Gastrocnemius medialis (tissue), 4 donors: Measurements from ENCODE around the gene DNMT3L. TPM values are rescaled to one million over a fixed set of nuclear protein-coding genes. Genes with fewer than 3 reads are reported as not detected.

Experiments
- ATAC-seq, 2 donors: fragments of 150-250 bp; one replicate each; pipeline ENCODE4 v1.9.1; 2016
- DNase-seq, 2 donors: peaks; one replicate each; pipeline ENCODE4 v3.0.0-alpha.2; 2019
- H3K27ac ChIP-seq, 4 donors: fragments of 200-600 bp; sonication (generic); 1 replicate in 1 of 4; 2 replicates in 3 of 4; pipeline ENCODE4 v1.5.1; 2016 to 2018; ENCODE audit warnings: mild to moderate bottlenecking in 2 of 4, moderate library complexity in 1 of 4
- H3K27me3 ChIP-seq, 3 donors: fragments of 200-600 bp; sonication (generic) in 2 of 3; 1 replicate in 1 of 3; 2 replicates in 2 of 3; pipeline versions ENCODE4 v1.5.1 to v1.6.0; 2016 to 2019; ENCODE audit warnings: mild to moderate bottlenecking in 1 of 3, moderate library complexity in 1 of 3
- H3K36me3 ChIP-seq, 2 donors: fragments of 200-600 bp; sonication (generic) in 1 of 2; one replicate each; pipeline ENCODE4 v1.5.1; 2017 to 2018
- H3K4me1 ChIP-seq, 2 donors: fragments of 200-600 bp; sonication (generic) in 1 of 2; one replicate each; pipeline ENCODE4 v1.5.1; 2016 to 2017; ENCODE audit warnings: mild to moderate bottlenecking in 2 of 2
- H3K4me3 ChIP-seq, 4 donors: fragments of 200-600 bp; sonication (generic) in 3 of 4; 1 replicate in 1 of 4; 2 replicates in 3 of 4; pipeline ENCODE4 v1.5.1; 2016 to 2019; ENCODE audit warnings: mild to moderate bottlenecking in 2 of 4
- H3K9me3 ChIP-seq, 3 donors: fragments of 200-600 bp; sonication (generic) in 2 of 3; 1 replicate in 1 of 3; 2 replicates in 2 of 3; pipeline ENCODE4 v1.5.1; 2016 to 2019
- CTCF ChIP-seq, 5 experiments: fragments of 450-650 bp in 3 of 5; fragments of 200-600 bp in 2 of 5; sonication (generic) in 2 of 5; IDR thresholded peaks in 4 of 5; conservative IDR thresholded peaks in 1 of 5; 1 replicate in 4 of 5; 2 replicates in 1 of 5; pipeline ENCODE4 v1.5.1; 2016 to 2019; ENCODE audit warnings: antibody characterized with exemption in 5 of 5, mild to moderate bottlenecking in 3 of 5, moderate library complexity in 3 of 5
- POLR2A ChIP-seq, 2 donors: fragments of 450-650 bp; IDR thresholded peaks; one replicate each; pipeline ENCODE4 v1.6.1; 2017; ENCODE audit warnings: antibody characterized with exemption in 2 of 2, mild to moderate bottlenecking in 2 of 2, moderate library complexity in 2 of 2
- in situ Hi-C, 4 donors: fragments of 200-750 bp; cut with MboI; loops; one replicate each; pipeline versions ENCODE4 v1.15.0 to v1.8.0; 2017; ENCODE audit warnings: low sequenced_read_pairs in 4 of 4
- intact Hi-C: fragments of 100-400 bp; cut with DNase I; formaldehyde crosslinking; loops from one replicate; pipeline ENCODE4 v1.15.1; 2023; ENCODE audit warnings: low total_unique reads
- total RNA-seq, 4 donors: library from RNA; depleted of rRNA; stranded (reverse); fragments of >200 nt; gene quantifications; one replicate each; pipeline versions ENCODE4 v1.1.0 to v1.2.3, GENCODE V29; 2016

The DNMT3L gene
- total RNA-seq, 4 donors from 2014 or later: not detected

DNA sequence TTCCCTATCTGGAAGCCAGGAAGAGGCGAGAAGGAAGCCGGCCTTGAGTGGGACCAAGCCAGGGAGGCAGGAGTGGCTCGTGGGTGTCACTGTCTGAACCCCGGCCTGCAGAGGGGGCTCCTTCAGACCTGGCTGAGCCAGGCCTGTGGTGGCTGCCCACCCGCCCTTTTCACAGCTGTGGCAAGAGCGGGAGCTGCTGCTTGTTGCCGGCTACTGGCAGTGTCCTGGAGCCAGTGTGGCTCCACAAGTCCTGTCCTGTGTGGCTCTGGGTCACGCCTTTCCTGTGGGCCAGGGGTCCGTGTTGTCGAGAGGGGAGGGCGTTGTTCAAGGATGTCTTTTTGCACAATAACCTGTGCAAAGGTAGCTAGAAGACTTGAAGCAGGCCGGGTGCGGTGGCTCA, 39.4 kb upstream of the DNMT3L start:
- in situ Hi-C loops: no loop called here
- Histone ChIP-seq H3K27ac (peak overlapping the region in 2 of 4 donors; percentile 70 to 71), H3K27me3 (no peaks in the 10 kb centered on the region), H3K4me3 (peak overlapping the region in 3 of 4 donors; percentile 58 to 64 (median 63)), H3K36me3 (no peaks in the 10 kb centered on the region), H3K9me3 (no peaks in the 10 kb centered on the region), H3K4me1 (peaks cover 12 to 21% of the 10 kb centered on the region in 2 donors)
- intact Hi-C loops: loop anchor here (2.0 kb wide), 1 partner anchor 38 kb away; the partner anchor contains the start of gene CFAP410
- TF ChIP-seq POLR2A (IDR thresholded peaks at IDR 0.05) (no peak), CTCF (IDR thresholded peaks at IDR 0.05 in 4 of 5, conservative IDR thresholded peaks at IDR 0.05 in 1 of 5) (no peak)
- no peak for DNase-seq
- no peak for ATAC-seq

DNA sequence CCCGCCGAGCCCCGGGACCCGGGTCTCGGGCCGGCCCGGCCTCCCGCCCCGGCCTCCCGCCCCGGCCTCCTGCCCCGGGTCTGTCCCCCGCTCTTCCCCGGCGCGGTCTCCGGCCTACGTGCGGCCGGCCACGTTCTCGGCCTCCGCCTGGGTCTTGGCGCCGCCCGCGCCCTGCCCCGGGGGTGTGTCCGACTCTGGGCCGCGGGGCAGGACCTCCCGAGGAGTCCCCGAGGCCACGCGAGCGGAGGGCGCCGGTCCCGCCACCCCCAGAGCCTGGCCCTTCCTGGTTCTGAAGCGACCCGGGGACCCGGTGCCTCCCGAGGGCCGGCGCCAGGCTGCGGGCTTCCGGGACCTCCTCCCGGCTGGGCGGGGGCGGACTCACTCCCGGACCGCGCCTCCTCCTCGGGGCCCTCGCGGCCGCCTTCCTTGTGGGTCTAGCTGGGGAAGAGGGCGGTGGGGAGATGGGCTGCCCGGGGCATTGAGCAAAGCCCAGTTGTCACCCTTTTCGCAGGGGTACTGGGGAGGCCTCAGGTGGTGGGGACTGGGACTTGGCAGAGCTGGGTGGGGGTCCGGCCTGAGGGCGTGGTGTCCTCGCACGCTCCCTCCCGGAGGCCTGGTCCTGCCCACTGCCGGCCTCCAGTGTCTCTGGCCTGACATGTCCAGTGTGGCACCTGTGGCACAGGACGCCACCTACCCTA, 38.7 kb upstream of the DNMT3L start:
- Histone ChIP-seq H3K36me3 (no peaks in the 10 kb centered on the region), H3K4me3 (peak overlapping the region; percentile 58 to 73 (median 64)), H3K4me1 (peaks cover 12 to 21% of the 10 kb centered on the region in 2 donors), H3K27me3 (no peaks in the 10 kb centered on the region), H3K27ac (peak overlapping the region; percentile 70 to 76 (median 72)), H3K9me3 (no peaks in the 10 kb centered on the region)
- in situ Hi-C loops: no loop called here
- intact Hi-C loops: loop anchor here (2.0 kb wide), 1 partner anchor 38 kb away; the partner anchor contains the start of gene CFAP410
- ATAC-seq: peak; percentile 39
- TF ChIP-seq POLR2A (IDR thresholded peaks at IDR 0.05): peak; percentile 17 to 34
- TF ChIP-seq CTCF (IDR thresholded peaks at IDR 0.05 in 4 of 5, conservative IDR thresholded peaks at IDR 0.05 in 1 of 5): no peak
- peak in 1 of 2 donors; percentile 42 for DNase-seq

DNA sequence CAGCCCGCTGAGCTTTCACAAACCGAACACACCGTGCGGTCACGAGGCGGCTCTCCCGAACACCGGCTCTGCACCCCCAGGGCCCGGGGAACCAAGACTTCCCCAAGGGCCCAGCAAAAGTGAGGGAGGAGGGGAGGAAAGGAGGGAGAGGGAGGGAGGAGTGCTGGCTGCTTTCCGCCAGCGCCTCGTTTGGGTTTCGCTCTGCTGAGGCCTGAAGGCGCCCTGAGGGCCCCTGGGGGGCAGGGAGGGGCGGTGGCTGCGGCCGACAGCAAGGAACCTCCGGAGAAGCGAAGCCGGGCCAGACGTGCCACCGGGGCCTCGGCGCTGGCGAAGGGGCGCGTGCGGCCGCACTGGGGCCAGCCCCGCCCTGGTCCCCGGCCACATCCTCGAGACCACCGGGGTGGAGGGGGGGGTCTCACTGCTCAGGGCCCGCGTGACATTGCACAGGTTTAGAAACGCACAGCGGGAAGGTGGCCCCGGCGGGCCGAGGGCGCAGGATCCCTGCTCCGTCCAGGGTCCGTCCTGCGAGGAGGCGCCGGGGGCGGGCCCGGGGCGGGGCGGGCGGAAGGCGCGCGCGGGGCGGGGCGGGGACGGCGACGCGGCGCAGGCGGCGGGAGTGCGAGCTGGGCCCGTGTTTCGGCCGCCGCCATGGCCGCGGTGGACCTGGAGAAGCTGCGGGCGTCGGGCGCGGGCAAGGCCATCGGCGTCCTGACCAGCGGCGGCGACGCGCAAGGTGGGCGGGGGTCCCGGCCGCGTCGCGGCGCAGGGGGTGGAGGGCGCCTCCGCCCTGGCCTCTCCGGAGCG, 38.0 kb upstream of the DNMT3L start, which contains the start of gene PFKL:
Gene PFKL (plus strand): TSS at position 596 of the 804 bp plus-strand sequence. CDS start 53 bp downstream, at position 649.
- in situ Hi-C loops: no loop called here
- DNase-seq (no peak), ATAC-seq (peak; percentile 78 to 80)
- Histone ChIP-seq H3K4me1 (peaks cover 14 to 21% of the 10 kb centered on the region in 2 donors), H3K27ac (peak within 1 kb of the TSS; percentile 70 to 76 (median 72)), H3K4me3 (peak within 1 kb of the TSS; percentile 63 to 73 (median 67)), H3K27me3 (peaks cover 0 to 6% (median 0%) of the 10 kb centered on the region in 3 donors), H3K9me3 (no peaks in the 10 kb centered on the region), H3K36me3 (no peaks in the 10 kb centered on the region)
- no peak for TF ChIP-seq CTCF (IDR thresholded peaks at IDR 0.05 in 4 of 5, conservative IDR thresholded peaks at IDR 0.05 in 1 of 5)
- peak; percentile 45 to 46 for TF ChIP-seq POLR2A (IDR thresholded peaks at IDR 0.05)
- intact Hi-C loops: loop anchor here (2.0 kb wide), 1 partner anchor 39 kb away; the partner anchor contains the start of gene CFAP410

DNA sequence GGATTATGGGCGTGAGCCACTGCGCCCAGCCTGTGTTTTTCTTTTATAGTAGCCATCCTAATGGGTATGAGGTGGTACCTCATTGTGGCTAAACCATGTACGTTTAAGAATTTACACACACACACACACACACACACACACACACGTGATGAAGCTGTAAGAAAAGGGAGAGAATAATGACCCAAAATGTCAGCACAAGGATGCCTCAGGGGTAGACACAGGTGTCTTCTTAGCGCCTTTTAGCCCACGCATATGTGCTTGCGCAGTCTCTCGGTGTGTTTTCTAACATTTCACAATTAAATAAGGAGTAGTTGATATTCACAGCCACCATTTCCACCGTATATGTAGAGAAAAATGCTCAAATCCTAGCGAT, 37.4 kb upstream of the DNMT3L start:
- no peak for TF ChIP-seq CTCF (IDR thresholded peaks at IDR 0.05 in 4 of 5, conservative IDR thresholded peaks at IDR 0.05 in 1 of 5)
- no peak for TF ChIP-seq POLR2A (IDR thresholded peaks at IDR 0.05)
- H3K4me3 ChIP-seq: peak overlapping the region; percentile 56 to 73 (median 66)
- H3K27me3 ChIP-seq: peaks cover 0 to 8% (median 0%) of the 10 kb centered on the region in 3 donors
- H3K9me3 ChIP-seq: no peaks in the 10 kb centered on the region
- no peaks in the 10 kb centered on the region for H3K36me3 ChIP-seq
- peak overlapping the region; percentile 62 to 76 (median 72) for H3K27ac ChIP-seq
- DNase-seq: no peak
- ATAC-seq: no peak
- intact Hi-C loops: no loop called here
- H3K4me1 ChIP-seq: peaks cover 18 to 21% of the 10 kb centered on the region in 2 donors
- in situ Hi-C loops: no loop called here
